Measurements from ENCODE around the gene MEGF11.

- TF ChIP-seq CTCF (IDR thresholded peaks at IDR 0.05; ENCODE audit: insufficient read depth, low read length, poor library complexity, severe bottlenecking): no peak
- TF ChIP-seq EZH2phosphoT487 (conservative IDR thresholded peaks at IDR 0.05; ENCODE audit: low read length): no peak
Measured at GRCh38 chr15:65919353-65919752, 334.2 kb downstream of the MEGF11 start.
